GM23338 (cell line): ENCODE results near the gene APOBEC4. TPM values are rescaled to one million over a fixed set of nuclear protein-coding genes. Genes with fewer than 3 reads are reported as not detected.
"Not testable (repeated sequence)": the region's sequence is repeated elsewhere in the genome, so short reads cannot be mapped to it uniquely, and the experiment has no call there.

Experiments used
- ATAC-seq: fragments of 200-7000 bp; cut with Tn5 transposase; 3 replicates; pipeline ENCODE4 v1.9.1; 2020
- DNase-seq: peaks from one replicate; pipeline ENCODE4 v3.0.0-alpha.2; 2015; ENCODE audit warnings: low spot score
- H2AFZ ChIP-seq: fragments of 200-600 bp; sonication (generic); 2 replicates; pipeline ENCODE4 v1.8.0; 2016; ENCODE audit warnings: antibody characterized with exemption, mild to moderate bottlenecking, moderate library complexity
- H3F3A ChIP-seq: fragments of 200-600 bp; sonication (generic); replicated peaks from 2 replicates; pipeline ENCODE4 v1.8.0; 2017; ENCODE audit warnings: antibody characterized with exemption, mixed run types, low read depth
- H3K27ac ChIP-seq: fragments of 200-600 bp; sonication (generic); 2 replicates; pipeline ENCODE4 v1.6.1; 2016; ENCODE audit warnings: low read depth
- H3K27me3 ChIP-seq: fragments of 200-600 bp; sonication (generic); 2 replicates; pipeline ENCODE4 v1.8.0; 2016; ENCODE audit warnings: mild to moderate bottlenecking, mixed run types, moderate library complexity; ENCODE audit not compliant: insufficient read depth
- H3K36me3 ChIP-seq: fragments of 200-600 bp; sonication (generic); 2 replicates; pipeline ENCODE4 v1.8.0; 2016; ENCODE audit warnings: mild to moderate bottlenecking; ENCODE audit not compliant: insufficient read depth
- H3K4me1 ChIP-seq: fragments of 200-600 bp; sonication (generic); 2 replicates; pipeline ENCODE4 v1.8.0; 2016; ENCODE audit warnings: mild to moderate bottlenecking, moderate library complexity; ENCODE audit not compliant: insufficient read depth
- H3K4me2 ChIP-seq: fragments of 200-600 bp; sonication (generic); 2 replicates; pipeline ENCODE4 v1.7.1; 2017; ENCODE audit warnings: mixed run types
- H3K4me3 ChIP-seq: fragments of 200-600 bp; sonication (generic); 2 replicates; pipeline ENCODE4 v1.6.1; 2016; ENCODE audit warnings: mixed run types
- H3K79me2 ChIP-seq: fragments of 200-600 bp; sonication (generic); replicated peaks from 2 replicates; pipeline ENCODE4 v1.8.0; 2017; ENCODE audit warnings: mild to moderate bottlenecking; ENCODE audit not compliant: insufficient read depth
- H3K9me2 ChIP-seq: fragments of 200-600 bp; sonication (generic); 2 replicates; pipeline ENCODE4 v1.8.0; 2017; ENCODE audit not compliant: insufficient read depth
- H4K20me1 ChIP-seq: fragments of 200-600 bp; sonication (generic); replicated peaks from 2 replicates; pipeline ENCODE4 v1.8.0; 2017; ENCODE audit warnings: mild to moderate bottlenecking; ENCODE audit not compliant: insufficient read depth
- H3K27ac Mint-ChIP-seq: 2 replicates; pipeline ENCODE4 v1.8.0; 2020; ENCODE audit warnings: inconsistent platforms, mild to moderate bottlenecking, moderate library complexity, mixed read lengths
- H3K27me3 Mint-ChIP-seq: 3 replicates; pipeline ENCODE4 v1.8.0; 2022; ENCODE audit warnings: low read depth, mild to moderate bottlenecking, moderate library complexity, mixed read lengths, inconsistent platforms; ENCODE audit not compliant: insufficient read depth, poor library complexity
- H3K36me3 Mint-ChIP-seq: 3 replicates; pipeline ENCODE4 v1.8.0; 2021; ENCODE audit warnings: low read depth, mild to moderate bottlenecking, inconsistent platforms, moderate library complexity, mixed read lengths
- H3K4me1 Mint-ChIP-seq: 3 replicates; pipeline ENCODE4 v1.8.0; 2020; ENCODE audit warnings: mild to moderate bottlenecking, inconsistent platforms, mixed read lengths
- H3K4me3 Mint-ChIP-seq: 3 replicates; pipeline ENCODE4 v1.8.0; 2021; ENCODE audit warnings: moderate library complexity, mild to moderate bottlenecking, inconsistent platforms, mixed read lengths
- H3K9me3 Mint-ChIP-seq: 3 replicates; pipeline ENCODE4 v1.8.0; 2020; ENCODE audit warnings: moderate library complexity, mild to moderate bottlenecking, inconsistent platforms, mixed read lengths
- EZH2 ChIP-seq: fragments of 200-600 bp; sonication (generic); IDR thresholded peaks from one replicate; pipeline ENCODE4 v1.8.0; 2017; ENCODE audit warnings: antibody characterized with exemption, mild to moderate bottlenecking, low read depth; ENCODE audit not compliant: unreplicated experiment
- NANOG ChIP-seq: IDR thresholded peaks from 2 replicates; pipeline ENCODE4 v1.6.1; 2016; ENCODE audit warnings: antibody characterized with exemption, borderline replicate concordance
- POLR2AphosphoS5 ChIP-seq: IDR thresholded peaks from 2 replicates; pipeline ENCODE4 v1.6.1; 2016; ENCODE audit warnings: antibody characterized with exemption, low read depth
- ZNF114 ChIP-seq: fragments of 250-450 bp; sonication (Bioruptor Pico); IDR thresholded peaks from 2 replicates; pipeline ENCODE4 v1.5.0; 2020; ENCODE audit warnings: mild to moderate bottlenecking, moderate library complexity
- ZNF331 ChIP-seq: fragments of 250-450 bp; sonication (Bioruptor Pico); IDR thresholded peaks from 2 replicates; pipeline ENCODE4 v1.5.0; 2020; ENCODE audit warnings: low read depth, mild to moderate bottlenecking, moderate library complexity
- polyA plus RNA-seq: library from polyadenylated mRNA; unstranded; fragments of >200 nt; fragmentation: Nextera tagmentation; extraction: Ambion mirVana; gene quantifications from 2 replicates; pipeline ENCODE4 v1.2.1, GENCODE V29; 2016
- total RNA-seq: library from RNA; depleted of rRNA; stranded (reverse); fragments of >200 nt; shearing (Covaris generic); gene quantifications from 2 replicates; pipeline ENCODE4 v1.2.3, GENCODE V29; 2014
- TF ChIP-seq, protein P1 (sequence below): IDR thresholded peaks from one replicate; pipeline ENCODE4 v1.6.1; 2018; ENCODE audit warnings: antibody characterized with exemption; ENCODE audit not compliant: unreplicated experiment
- TF ChIP-seq, protein P2 (sequence below), 2 experiments: fragments of 200-600 bp in 1 of 2; sonication (generic) in 1 of 2; conservative IDR thresholded peaks; 2 replicates each; pipeline versions ENCODE4 v1.5.1 to v1.6.1; 2016 to 2017; ENCODE audit warnings: antibody characterized with exemption in 2 of 2, low read depth in 2 of 2, mild to moderate bottlenecking in 2 of 2, moderate library complexity in 1 of 2
- TF ChIP-seq, protein P3 (sequence below): IDR thresholded peaks from 2 replicates; pipeline ENCODE4 v1.6.1; 2016; ENCODE audit warnings: antibody characterized with exemption

Gene APOBEC4
- total and polyA plus RNA-seq, 2 experiments from 2014 or later = 0.10 TPM; not detected in 1

DNA sequence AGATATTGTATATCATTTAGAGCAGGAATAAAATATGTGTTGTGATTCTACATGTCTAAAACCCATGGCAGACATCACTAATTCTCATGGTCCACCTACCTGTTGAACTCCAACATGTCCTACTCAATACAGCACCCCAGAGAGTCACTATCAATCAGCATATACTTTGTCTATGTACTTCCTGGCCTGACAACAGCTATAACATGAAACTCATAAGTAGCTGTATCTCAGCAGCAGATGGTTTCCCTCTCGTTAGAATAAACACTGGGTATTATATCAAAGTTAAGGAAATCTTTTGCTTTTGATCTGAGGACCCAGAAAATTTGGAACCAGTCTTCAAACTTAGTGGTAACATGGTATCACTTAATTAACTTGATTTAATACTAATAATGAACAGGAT lies 33.3 kb downstream of the APOBEC4 start (continued):
- TF ChIP-seq, protein P1, sequence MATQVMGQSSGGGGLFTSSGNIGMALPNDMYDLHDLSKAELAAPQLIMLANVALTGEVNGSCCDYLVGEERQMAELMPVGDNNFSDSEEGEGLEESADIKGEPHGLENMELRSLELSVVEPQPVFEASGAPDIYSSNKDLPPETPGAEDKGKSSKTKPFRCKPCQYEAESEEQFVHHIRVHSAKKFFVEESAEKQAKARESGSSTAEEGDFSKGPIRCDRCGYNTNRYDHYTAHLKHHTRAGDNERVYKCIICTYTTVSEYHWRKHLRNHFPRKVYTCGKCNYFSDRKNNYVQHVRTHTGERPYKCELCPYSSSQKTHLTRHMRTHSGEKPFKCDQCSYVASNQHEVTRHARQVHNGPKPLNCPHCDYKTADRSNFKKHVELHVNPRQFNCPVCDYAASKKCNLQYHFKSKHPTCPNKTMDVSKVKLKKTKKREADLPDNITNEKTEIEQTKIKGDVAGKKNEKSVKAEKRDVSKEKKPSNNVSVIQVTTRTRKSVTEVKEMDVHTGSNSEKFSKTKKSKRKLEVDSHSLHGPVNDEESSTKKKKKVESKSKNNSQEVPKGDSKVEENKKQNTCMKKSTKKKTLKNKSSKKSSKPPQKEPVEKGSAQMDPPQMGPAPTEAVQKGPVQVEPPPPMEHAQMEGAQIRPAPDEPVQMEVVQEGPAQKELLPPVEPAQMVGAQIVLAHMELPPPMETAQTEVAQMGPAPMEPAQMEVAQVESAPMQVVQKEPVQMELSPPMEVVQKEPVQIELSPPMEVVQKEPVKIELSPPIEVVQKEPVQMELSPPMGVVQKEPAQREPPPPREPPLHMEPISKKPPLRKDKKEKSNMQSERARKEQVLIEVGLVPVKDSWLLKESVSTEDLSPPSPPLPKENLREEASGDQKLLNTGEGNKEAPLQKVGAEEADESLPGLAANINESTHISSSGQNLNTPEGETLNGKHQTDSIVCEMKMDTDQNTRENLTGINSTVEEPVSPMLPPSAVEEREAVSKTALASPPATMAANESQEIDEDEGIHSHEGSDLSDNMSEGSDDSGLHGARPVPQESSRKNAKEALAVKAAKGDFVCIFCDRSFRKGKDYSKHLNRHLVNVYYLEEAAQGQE = no peak
- TF ChIP-seq, protein P2, sequence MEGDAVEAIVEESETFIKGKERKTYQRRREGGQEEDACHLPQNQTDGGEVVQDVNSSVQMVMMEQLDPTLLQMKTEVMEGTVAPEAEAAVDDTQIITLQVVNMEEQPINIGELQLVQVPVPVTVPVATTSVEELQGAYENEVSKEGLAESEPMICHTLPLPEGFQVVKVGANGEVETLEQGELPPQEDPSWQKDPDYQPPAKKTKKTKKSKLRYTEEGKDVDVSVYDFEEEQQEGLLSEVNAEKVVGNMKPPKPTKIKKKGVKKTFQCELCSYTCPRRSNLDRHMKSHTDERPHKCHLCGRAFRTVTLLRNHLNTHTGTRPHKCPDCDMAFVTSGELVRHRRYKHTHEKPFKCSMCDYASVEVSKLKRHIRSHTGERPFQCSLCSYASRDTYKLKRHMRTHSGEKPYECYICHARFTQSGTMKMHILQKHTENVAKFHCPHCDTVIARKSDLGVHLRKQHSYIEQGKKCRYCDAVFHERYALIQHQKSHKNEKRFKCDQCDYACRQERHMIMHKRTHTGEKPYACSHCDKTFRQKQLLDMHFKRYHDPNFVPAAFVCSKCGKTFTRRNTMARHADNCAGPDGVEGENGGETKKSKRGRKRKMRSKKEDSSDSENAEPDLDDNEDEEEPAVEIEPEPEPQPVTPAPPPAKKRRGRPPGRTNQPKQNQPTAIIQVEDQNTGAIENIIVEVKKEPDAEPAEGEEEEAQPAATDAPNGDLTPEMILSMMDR (conservative IDR thresholded peaks at IDR 0.05; ENCODE audit: low read depth in 2 of 2) = no peak
- TF ChIP-seq ZNF114 (CRISPR knock-in tag) (no peak), EZH2 (no peak), ZNF331 (CRISPR knock-in tag) (no peak), POLR2AphosphoS5 (no peak), NANOG (no peak)
- TF ChIP-seq, protein P3, sequence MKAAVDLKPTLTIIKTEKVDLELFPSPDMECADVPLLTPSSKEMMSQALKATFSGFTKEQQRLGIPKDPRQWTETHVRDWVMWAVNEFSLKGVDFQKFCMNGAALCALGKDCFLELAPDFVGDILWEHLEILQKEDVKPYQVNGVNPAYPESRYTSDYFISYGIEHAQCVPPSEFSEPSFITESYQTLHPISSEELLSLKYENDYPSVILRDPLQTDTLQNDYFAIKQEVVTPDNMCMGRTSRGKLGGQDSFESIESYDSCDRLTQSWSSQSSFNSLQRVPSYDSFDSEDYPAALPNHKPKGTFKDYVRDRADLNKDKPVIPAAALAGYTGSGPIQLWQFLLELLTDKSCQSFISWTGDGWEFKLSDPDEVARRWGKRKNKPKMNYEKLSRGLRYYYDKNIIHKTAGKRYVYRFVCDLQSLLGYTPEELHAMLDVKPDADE = no peak

DNA sequence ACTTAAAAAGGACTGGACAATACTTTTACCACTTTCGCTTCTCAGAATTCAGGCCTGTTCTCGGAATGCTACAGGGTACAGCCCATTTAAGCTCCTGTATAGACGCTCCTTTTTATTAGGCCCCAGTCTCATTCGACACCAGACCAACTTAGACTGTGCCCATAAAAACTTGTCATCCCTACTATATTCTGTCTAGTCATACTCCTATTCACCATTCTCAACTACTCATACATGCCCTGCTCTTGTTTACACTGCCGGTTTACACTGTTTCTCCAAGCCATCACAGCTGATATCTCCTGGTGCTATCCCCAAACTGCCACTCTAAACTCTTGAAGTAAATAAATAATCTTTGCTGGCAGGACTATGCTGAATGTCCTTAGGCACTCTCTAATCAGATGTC lies 34.9 kb downstream of the APOBEC4 start:
- H3K27me3 Mint-ChIP-seq, H3K36me3 Mint-ChIP-seq, H2AFZ ChIP-seq, H3K9me2 ChIP-seq, H3K27ac ChIP-seq, H3K9me3 Mint-ChIP-seq, ATAC-seq, H3K4me2 ChIP-seq, H3F3A ChIP-seq, H3K27me3 ChIP-seq, H3K4me3 ChIP-seq, H3K36me3 ChIP-seq, H3K27ac Mint-ChIP-seq, H4K20me1 ChIP-seq, H3K4me3 Mint-ChIP-seq, DNase-seq, H3K79me2 ChIP-seq: not testable (repeated sequence)
- H3K4me1 Mint-ChIP-seq = peaks cover 35% of the 10 kb centered on the region
- H3K4me1 ChIP-seq = peaks cover 39% of the 10 kb centered on the region

DNA sequence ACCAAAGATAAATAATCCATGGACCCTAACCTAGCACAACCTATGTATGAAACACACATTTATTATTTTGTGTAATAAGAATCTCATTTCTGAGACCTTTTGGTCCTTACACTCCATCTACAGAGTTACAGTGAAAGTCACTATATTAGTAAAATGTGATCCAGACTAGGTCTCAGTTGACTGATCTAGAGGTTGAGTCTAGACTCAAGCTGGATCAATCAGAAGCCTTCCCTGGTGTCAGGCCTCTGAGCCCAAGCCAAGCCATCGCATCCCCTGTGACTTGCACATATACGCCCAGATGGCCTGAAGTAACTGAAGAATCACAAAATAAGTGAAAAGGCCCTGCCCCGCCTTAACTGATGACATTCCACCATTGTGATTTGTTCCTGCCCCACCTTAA lies 40.1 kb downstream of the APOBEC4 start:
- not testable (repeated sequence) for H3K36me3 ChIP-seq, H3K27me3 ChIP-seq, H3K27ac Mint-ChIP-seq, ATAC-seq, H3K4me2 ChIP-seq, DNase-seq, H3K4me3 ChIP-seq, H3K4me3 Mint-ChIP-seq, H3K36me3 Mint-ChIP-seq, H3K4me1 ChIP-seq, H3K4me1 Mint-ChIP-seq, H4K20me1 ChIP-seq, H2AFZ ChIP-seq, H3K27me3 Mint-ChIP-seq, H3F3A ChIP-seq, H3K9me3 Mint-ChIP-seq, H3K9me2 ChIP-seq, H3K79me2 ChIP-seq, H3K27ac ChIP-seq
